Esophagus muscularis mucosa (tissue), 4 donors: Measurements from ENCODE around the gene UTP14A. TPM values are rescaled to one million over a fixed set of nuclear protein-coding genes. Genes with fewer than 3 reads are reported as not detected.

ENCODE experiments used
- DNase-seq: peaks from one replicate; pipeline ENCODE4 v3.0.0-alpha.2; 2017; ENCODE audit errors: extremely low spot score
- H3K27ac ChIP-seq, 4 donors: fragments of 200-600 bp; sonication (generic); replicated peaks in 1 of 4; 1 replicate in 3 of 4; 2 replicates in 1 of 4; pipeline ENCODE4 v1.5.1; 2016 to 2019; ENCODE audit warnings: mild to moderate bottlenecking in 1 of 4
- H3K27me3 ChIP-seq, 4 donors: fragments of 200-600 bp; sonication (generic); one replicate each; pipeline versions ENCODE4 v1.5.1 to v1.6.0; 2016 to 2019
- H3K36me3 ChIP-seq, 4 donors: fragments of 200-600 bp; sonication (generic); one replicate each; pipeline ENCODE4 v1.5.1; 2016 to 2019
- H3K4me1 ChIP-seq, 4 donors: fragments of 200-600 bp; sonication (generic); one replicate each; pipeline ENCODE4 v1.5.1; 2016 to 2019
- H3K4me3 ChIP-seq, 4 donors: fragments of 200-600 bp; sonication (generic); 1 replicate in 2 of 4; 2 replicates in 2 of 4; pipeline ENCODE4 v1.5.1; 2016 to 2019; ENCODE audit warnings: mild to moderate bottlenecking in 4 of 4, moderate library complexity in 1 of 4
- H3K9me3 ChIP-seq, 4 donors: fragments of 200-600 bp; sonication (generic); 1 replicate in 3 of 4; 2 replicates in 1 of 4; pipeline ENCODE4 v1.5.1; 2016 to 2019
- CTCF ChIP-seq, 3 experiments: fragments of 200-600 bp in 2 of 3; fragments of 450-650 bp in 1 of 3; sonication (generic) in 2 of 3; IDR thresholded peaks; one replicate each; pipeline ENCODE4 v1.5.1; 2017 to 2019; ENCODE audit warnings: antibody characterized with exemption in 3 of 3, mild to moderate bottlenecking in 2 of 3, moderate library complexity in 1 of 3
- EP300 ChIP-seq: sonication (generic); formaldehyde crosslinking; IDR thresholded peaks from one replicate; pipeline ENCODE4 v1.6.1; 2017; ENCODE audit warnings: antibody characterized with exemption
- POLR2A ChIP-seq: fragments of 450-650 bp; IDR thresholded peaks from one replicate; pipeline ENCODE4 v1.6.1; 2017; ENCODE audit warnings: antibody characterized with exemption, moderate library complexity, mild to moderate bottlenecking, low read depth
- POLR2AphosphoS5 ChIP-seq, 2 donors: sonication (generic); formaldehyde crosslinking; IDR thresholded peaks; one replicate each; pipeline ENCODE4 v1.6.1; 2017; ENCODE audit warnings: antibody characterized with exemption in 2 of 2
- WGBS: methylation state at CpG from one replicate; pipeline ENCODE4 v1.1.5; 2018; 5-methylcytosine and 5-hydroxymethylcytosine counted together
- intact Hi-C: fragments of 100-400 bp; cut with DNase I; formaldehyde crosslinking; loops from one replicate; pipeline ENCODE4 v1.15.1; 2023
- total RNA-seq, 4 donors: library from RNA; depleted of rRNA; stranded (reverse); fragments of >200 nt; gene quantifications; one replicate each; pipeline versions ENCODE4 v1.1.0 to v1.2.1, GENCODE V29; 2016

The UTP14A gene
- total RNA-seq, 4 donors from 2014 or later, result 9.6 to 16.1 (median 13.5) TPM

DNA sequence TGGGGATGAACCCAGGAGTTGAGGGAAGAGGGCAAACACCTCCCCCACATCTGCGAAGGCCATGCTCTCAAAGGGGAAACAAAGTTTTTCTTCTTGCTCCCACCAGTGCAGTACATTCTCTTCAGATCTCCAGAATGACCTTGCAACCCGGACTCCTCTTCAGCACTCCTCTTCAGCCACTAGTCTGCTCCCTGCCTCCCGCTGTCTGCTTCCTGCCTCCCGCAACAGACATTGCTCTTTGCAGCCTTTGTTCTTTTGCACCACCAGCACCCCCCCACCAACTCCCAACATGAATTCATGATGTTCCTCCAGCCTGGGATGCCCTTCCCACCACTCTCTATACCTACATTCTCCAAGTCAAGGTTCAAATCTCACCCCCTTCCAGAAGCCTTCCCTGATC is 32.1 kb downstream of the UTP14A start:
- Histone ChIP-seq H3K36me3 (no peaks in the 10 kb centered on the region), H3K27ac (no peak overlapping the region), H3K4me3 (no peak overlapping the region), H3K9me3 (no peaks in the 10 kb centered on the region), H3K27me3 (no peaks in the 10 kb centered on the region), H3K4me1 (peaks cover 0 to 1% (median under 1%) of the 10 kb centered on the region in 4 donors)
- TF ChIP-seq POLR2AphosphoS5 (IDR thresholded peaks at IDR 0.05) (no peak), EP300 (no peak), POLR2A (no peak), CTCF (IDR thresholded peaks at IDR 0.05) (no peak)
- intact Hi-C loops, result no loop called here
- DNase-seq, result no peak
- 64% methylated on average over 4 of the region's 4 CpGs for WGBS

DNA sequence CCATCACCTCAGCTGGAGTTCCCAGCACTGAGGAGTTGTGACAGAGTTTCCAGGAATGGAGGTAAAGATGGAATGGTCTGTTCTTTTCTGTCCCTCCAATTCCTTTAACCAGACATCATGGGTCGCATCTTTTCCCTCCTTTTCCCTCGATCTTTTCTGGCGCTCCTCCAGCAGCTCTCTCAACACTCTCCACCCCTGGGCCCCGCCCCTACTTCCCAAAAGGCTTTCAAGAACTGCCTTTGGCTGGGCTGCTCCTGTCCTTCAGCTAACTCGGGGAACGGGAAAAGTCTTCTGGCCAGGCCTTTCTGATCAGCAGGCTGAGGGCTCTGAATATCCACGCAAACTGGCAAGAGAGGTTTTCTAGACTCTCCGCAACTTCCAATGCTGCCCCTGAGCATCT is 34.0 kb downstream of the UTP14A start:
- Histone ChIP-seq H3K27ac (no peak overlapping the region), H3K36me3 (no peaks in the 10 kb centered on the region), H3K4me1 (no peaks in the 10 kb centered on the region), H3K4me3 (no peak overlapping the region), H3K9me3 (no peaks in the 10 kb centered on the region), H3K27me3 (no peaks in the 10 kb centered on the region)
- TF ChIP-seq POLR2A (no peak), POLR2AphosphoS5 (IDR thresholded peaks at IDR 0.05) (no peak)
- intact Hi-C loops, result no loop called here
- no peak for DNase-seq
- 53% methylated on average over 8 of the region's 8 CpGs for WGBS

DNA sequence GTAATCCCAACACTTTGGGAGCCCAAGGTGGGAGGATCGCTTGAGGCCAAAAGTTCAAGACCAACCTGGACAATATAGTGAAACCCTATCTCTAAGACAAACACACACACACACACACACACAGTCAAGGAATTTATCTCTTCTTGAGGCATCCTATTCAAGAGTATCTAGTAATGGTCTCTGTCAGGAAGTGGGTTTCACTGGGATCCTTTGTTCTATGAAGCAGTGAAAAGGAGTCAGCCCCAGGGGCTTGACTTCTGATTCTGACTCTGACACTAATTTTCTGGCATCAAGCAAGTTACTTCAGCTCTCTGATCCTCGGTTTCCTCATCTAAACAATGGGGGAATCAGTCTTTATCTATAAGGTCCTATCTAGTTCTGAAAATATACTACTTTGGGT is 34.8 kb downstream of the UTP14A start:
- TF ChIP-seq EP300 (no peak), POLR2AphosphoS5 (IDR thresholded peaks at IDR 0.05) (no peak), POLR2A (no peak), CTCF (IDR thresholded peaks at IDR 0.05) (no peak)
- H3K4me3 ChIP-seq, result no peak overlapping the region
- intact Hi-C loops, result no loop called here
- H3K27ac ChIP-seq, result no peak overlapping the region
- H3K27me3 ChIP-seq, result no peaks in the 10 kb centered on the region
- no peak for DNase-seq
- no peaks in the 10 kb centered on the region for H3K36me3 ChIP-seq
- H3K9me3 ChIP-seq, result no peaks in the 10 kb centered on the region
- 76% methylated on average over 2 of the region's 2 CpGs for WGBS
- H3K4me1 ChIP-seq, result no peaks in the 10 kb centered on the region

DNA sequence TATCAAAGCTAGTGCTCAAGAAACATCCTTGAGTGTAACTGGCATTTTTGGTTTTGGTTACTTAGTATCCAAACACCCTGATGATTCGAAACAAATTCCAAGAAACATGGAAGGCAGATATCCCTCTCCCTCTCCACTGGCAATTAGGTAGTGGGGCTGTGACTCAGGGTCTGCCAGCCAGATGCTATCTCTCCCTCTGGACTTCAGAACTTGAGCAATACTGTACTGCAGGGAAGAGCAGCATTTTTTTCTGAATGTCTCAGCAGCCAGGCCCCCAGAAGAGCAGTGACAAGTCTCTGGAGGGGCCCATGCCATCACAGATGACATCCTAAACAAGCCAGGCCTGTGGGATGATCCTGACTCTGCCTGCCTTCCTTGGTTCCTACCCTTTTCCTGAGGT is 39.2 kb downstream of the UTP14A start:
- Histone ChIP-seq H3K9me3 (no peaks in the 10 kb centered on the region), H3K36me3 (no peaks in the 10 kb centered on the region), H3K4me3 (no peak overlapping the region), H3K27ac (no peak overlapping the region), H3K4me1 (no peaks in the 10 kb centered on the region), H3K27me3 (no peaks in the 10 kb centered on the region)
- no peak for DNase-seq
- TF ChIP-seq CTCF (IDR thresholded peaks at IDR 0.05) (no peak), POLR2AphosphoS5 (IDR thresholded peaks at IDR 0.05) (no peak), POLR2A (no peak), EP300 (no peak)
- 100% methylated on average over 1 of the region's 1 CpG for WGBS
- intact Hi-C loops, result no loop called here

DNA sequence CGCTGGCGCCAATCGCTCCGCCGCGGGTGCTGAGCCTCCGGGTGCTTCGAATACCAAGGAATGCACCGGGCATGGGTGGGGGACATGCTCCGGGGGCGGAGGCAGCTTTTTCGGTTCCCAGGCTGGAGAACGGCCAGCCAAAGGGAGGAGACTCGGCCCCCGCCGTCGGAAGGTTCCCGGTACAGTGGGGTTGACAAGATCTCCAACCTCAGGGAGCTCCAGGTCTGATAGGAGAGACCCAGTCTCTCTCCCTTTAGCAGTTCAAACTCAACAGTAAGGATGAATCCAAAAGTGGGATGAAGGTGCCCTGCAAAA is 47.3 kb downstream of the UTP14A start:
- no peaks in the 10 kb centered on the region for H3K9me3 ChIP-seq
- H3K27me3 ChIP-seq, result no peaks in the 10 kb centered on the region
- no peak for DNase-seq
- TF ChIP-seq POLR2A (no peak), EP300 (no peak), POLR2AphosphoS5 (IDR thresholded peaks at IDR 0.05) (no peak), CTCF (IDR thresholded peaks at IDR 0.05) (no peak)
- H3K4me1 ChIP-seq, result peaks cover 4 to 27% (median 17%) of the 10 kb centered on the region in 4 donors
- peak overlapping the region; percentile 42 to 57 (median 47) for H3K4me3 ChIP-seq
- intact Hi-C loops, result no loop called here
- 50% methylated on average over 2 of the region's 18 CpGs for WGBS
- no peaks in the 10 kb centered on the region for H3K36me3 ChIP-seq
- H3K27ac ChIP-seq, result no peak overlapping the region
